SK-N-SH treated with all-trans-retinoic acid at 6 μM for 48 hours (cell line): Measurements from ENCODE around the gene SLC22A5.

Source experiments
- ATAC-seq: fragments of 200-7000 bp; cut with Tn5 transposase; 3 replicates; pipeline ENCODE4 v1.9.1; 2020; ENCODE audit warnings: mild to moderate bottlenecking, moderate library complexity
- ARNTL ChIP-seq: fragments of 450-650 bp; formaldehyde crosslinking; IDR thresholded peaks from 2 replicates; pipeline ENCODE4 v1.5.0; 2020; ENCODE audit warnings: low read depth, mild to moderate bottlenecking, moderate library complexity, borderline replicate concordance
- BACH2 ChIP-seq: fragments of 250-450 bp; sonication (Bioruptor Pico); IDR thresholded peaks from 2 replicates; pipeline ENCODE4 v1.9.0; 2021; ENCODE audit warnings: mild to moderate bottlenecking, borderline replicate concordance
- CSDC2 ChIP-seq: fragments of 250-450 bp; sonication (Bioruptor Pico); IDR thresholded peaks from 2 replicates; pipeline ENCODE4 v1.5.0; 2020; ENCODE audit warnings: mild to moderate bottlenecking, moderate library complexity
- CSRNP3 ChIP-seq: fragments of 250-450 bp; sonication (Bioruptor Pico); IDR thresholded peaks from 2 replicates; pipeline ENCODE4 v1.5.1; 2021; ENCODE audit warnings: mild to moderate bottlenecking, moderate library complexity
- GLIS3 ChIP-seq: fragments of 250-450 bp; sonication (Bioruptor Pico); IDR thresholded peaks from 2 replicates; pipeline ENCODE4 v1.5.0; 2020; ENCODE audit warnings: mild to moderate bottlenecking, moderate library complexity
- ISL1 ChIP-seq: fragments of 250-450 bp; sonication (Bioruptor Pico); IDR thresholded peaks from 2 replicates; pipeline ENCODE4 v2.1.2; 2022; ENCODE audit warnings: mild to moderate bottlenecking, moderate library complexity
- OSR1 ChIP-seq: fragments of 250-450 bp; sonication (Bioruptor Pico); IDR thresholded peaks from 2 replicates; pipeline ENCODE4 v1.8.0; 2022; ENCODE audit warnings: moderate library complexity, mild to moderate bottlenecking, inconsistent platforms
- PPARA ChIP-seq: fragments of 250-450 bp; sonication (Bioruptor Pico); IDR thresholded peaks from 2 replicates; pipeline ENCODE4 v1.5.0; 2020; ENCODE audit warnings: mild to moderate bottlenecking, borderline replicate concordance
- RARB ChIP-seq: fragments of 250-450 bp; sonication (Bioruptor Pico); IDR thresholded peaks from 2 replicates; pipeline ENCODE4 v1.8.0; 2021; ENCODE audit warnings: mild to moderate bottlenecking, moderate library complexity
- SNAI2 ChIP-seq: fragments of 250-450 bp; sonication (Bioruptor Pico); IDR thresholded peaks from 2 replicates; pipeline ENCODE4 v1.5.0; 2020; ENCODE audit warnings: mild to moderate bottlenecking, moderate library complexity
- TCF4 ChIP-seq: fragments of 250-450 bp; sonication (Bioruptor Pico); IDR thresholded peaks from 2 replicates; pipeline ENCODE4 v1.8.0; 2021; ENCODE audit warnings: mild to moderate bottlenecking, moderate library complexity, borderline replicate concordance
- TOX ChIP-seq: fragments of 250-450 bp; sonication (Bioruptor Pico); IDR thresholded peaks from 2 replicates; pipeline ENCODE4 v1.8.0; 2021; ENCODE audit warnings: mild to moderate bottlenecking, moderate library complexity, borderline replicate concordance
- TSHZ2 ChIP-seq: fragments of 250-450 bp; sonication (Bioruptor Pico); IDR thresholded peaks from 2 replicates; pipeline ENCODE4 v1.5.0; 2020; ENCODE audit warnings: mild to moderate bottlenecking, moderate library complexity
- ZC3H10 ChIP-seq: fragments of 250-450 bp; sonication (Bioruptor Pico); IDR thresholded peaks from 2 replicates; pipeline ENCODE4 v1.5.1; 2021; ENCODE audit warnings: mild to moderate bottlenecking, moderate library complexity
- ZFP3 ChIP-seq: fragments of 250-450 bp; sonication (Bioruptor Pico); IDR thresholded peaks from 2 replicates; pipeline ENCODE4 v1.5.0; 2020; ENCODE audit warnings: mild to moderate bottlenecking, moderate library complexity
- ZFP30 ChIP-seq: fragments of 450-650 bp; formaldehyde crosslinking; IDR thresholded peaks from 2 replicates; pipeline ENCODE4 v1.5.0; 2022; ENCODE audit warnings: mild to moderate bottlenecking, moderate library complexity
- ZNF565 ChIP-seq: fragments of 450-650 bp; formaldehyde crosslinking; conservative IDR thresholded peaks from 2 replicates; pipeline ENCODE4 v1.5.0; 2020; ENCODE audit warnings: low read depth, mild to moderate bottlenecking, moderate library complexity
- ZNF70 ChIP-seq: fragments of 450-650 bp; formaldehyde crosslinking; IDR thresholded peaks from 2 replicates; pipeline ENCODE4 v1.5.0; 2020; ENCODE audit warnings: mild to moderate bottlenecking, moderate library complexity
- ZNF8 ChIP-seq: fragments of 450-650 bp; formaldehyde crosslinking; IDR thresholded peaks from 2 replicates; pipeline ENCODE4 v1.5.0; 2020; ENCODE audit warnings: mild to moderate bottlenecking, moderate library complexity

The SLC22A5 gene

GRCh38 chr5:132372127-132372526 lies 2.6 kb downstream of the SLC22A5 start:
- no peak for ATAC-seq
- TF ChIP-seq TCF4 (CRISPR knock-in tag) (no peak), RARB (CRISPR knock-in tag) (no peak), BACH2 (CRISPR knock-in tag) (no peak), ZFP30 (CRISPR knock-in tag) (no peak), TSHZ2 (CRISPR knock-in tag) (no peak), OSR1 (no peak), SNAI2 (CRISPR knock-in tag) (no peak), CSRNP3 (CRISPR knock-in tag) (no peak), PPARA (CRISPR knock-in tag) (no peak)

GRCh38 chr5:132372542-132372941 lies 3.0 kb downstream of the SLC22A5 start:
- TF ChIP-seq ZNF70 (CRISPR knock-in tag), result no peak
- TF ChIP-seq TSHZ2 (CRISPR knock-in tag), result no peak
- TF ChIP-seq BACH2 (CRISPR knock-in tag), result no peak
- no peak for TF ChIP-seq CSDC2 (CRISPR knock-in tag)
- TF ChIP-seq PPARA (CRISPR knock-in tag), result no peak
- TF ChIP-seq ZFP3 (CRISPR knock-in tag), result no peak
- ATAC-seq, result no peak

GRCh38 chr5:132375957-132376356 lies 6.4 kb downstream of the SLC22A5 start:
- TF ChIP-seq ZC3H10 (CRISPR knock-in tag) (no peak), ZNF565 (CRISPR knock-in tag) (no peak), GLIS3 (no peak), ZNF70 (CRISPR knock-in tag) (no peak), BACH2 (CRISPR knock-in tag) (no peak), TCF4 (CRISPR knock-in tag) (no peak), CSRNP3 (CRISPR knock-in tag) (no peak), TOX (CRISPR knock-in tag) (no peak)
- ATAC-seq, result no peak

GRCh38 chr5:132376694-132377641 lies 7.5 kb downstream of the SLC22A5 start:
- ATAC-seq, result no peak
- no peak for TF ChIP-seq ISL1 (CRISPR knock-in tag)
- no peak for TF ChIP-seq ZNF8 (CRISPR knock-in tag)
- TF ChIP-seq OSR1, result no peak
- TF ChIP-seq ZNF70 (CRISPR knock-in tag), result no peak
- no peak for TF ChIP-seq ARNTL (CRISPR knock-in tag)
- no peak for TF ChIP-seq TSHZ2 (CRISPR knock-in tag)
- no peak for TF ChIP-seq TOX (CRISPR knock-in tag)
- TF ChIP-seq CSRNP3 (CRISPR knock-in tag), result no peak
- TF ChIP-seq CSDC2 (CRISPR knock-in tag), result no peak
